GM12874 (cell line): ENCODE results near the gene AP4E1.

Source experiments
- CTCF ChIP-seq: IDR thresholded peaks from 2 replicates; pipeline ENCODE4 v1.5.1; 2011; ENCODE audit warnings: low read depth, mild to moderate bottlenecking, control low read depth, low read length, moderate library complexity; ENCODE audit not compliant: insufficient read depth

The AP4E1 gene

GRCh38 chr15:51038974-51039319 lies 130.5 kb downstream of the AP4E1 start:
- no peak for TF ChIP-seq CTCF

GRCh38 chr15:51044037-51044727 lies 135.7 kb downstream of the AP4E1 start:
- no peak for TF ChIP-seq CTCF

GRCh38 chr15:51046016-51046415 lies 137.5 kb downstream of the AP4E1 start:
- TF ChIP-seq CTCF = no peak

- TF ChIP-seq CTCF = no peak
Measured at GRCh38 chr15:51046799-51047449, 138.4 kb downstream of the AP4E1 start.

DNA sequence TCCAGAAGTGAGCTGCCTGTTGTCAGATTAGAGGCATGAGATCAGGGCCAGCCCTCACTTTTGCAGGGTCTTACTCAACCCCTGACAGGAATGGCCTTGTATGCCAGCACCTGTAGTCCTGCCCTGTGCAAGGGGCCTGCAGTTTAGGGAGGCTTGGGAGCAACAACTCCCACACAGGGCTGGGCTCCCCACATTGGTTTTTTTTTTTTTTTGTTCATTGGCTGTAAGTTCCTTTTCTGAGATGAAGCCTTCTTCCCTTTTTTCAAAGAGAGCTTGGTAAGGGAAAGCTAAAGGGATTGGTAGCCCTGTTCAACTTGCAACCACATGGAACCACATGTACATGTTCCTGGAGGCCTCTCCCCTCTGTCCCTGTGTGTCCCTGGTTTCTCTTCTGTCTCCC lies 139.8 kb downstream of the AP4E1 start:
- no peak for TF ChIP-seq CTCF

DNA sequence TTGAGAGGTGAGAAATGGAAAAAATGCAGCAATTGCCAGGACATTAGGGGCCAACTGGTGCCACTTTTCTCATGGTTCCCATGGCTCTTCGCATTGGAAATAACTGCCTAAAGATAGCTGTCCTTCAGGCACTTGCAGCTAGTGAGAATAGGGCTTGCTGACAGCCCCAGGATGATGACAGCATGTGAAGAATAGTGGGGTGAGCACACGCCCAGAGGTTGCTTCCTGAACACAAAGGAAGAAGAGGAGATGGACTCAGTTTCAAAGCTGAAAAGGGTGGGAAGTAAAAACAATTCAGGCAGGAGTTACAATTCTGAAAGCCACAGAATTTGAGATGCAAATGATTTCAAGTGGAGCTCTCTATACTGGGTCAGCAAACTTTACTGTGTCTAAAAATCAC lies 140.6 kb downstream of the AP4E1 start:
- no peak for TF ChIP-seq CTCF

DNA sequence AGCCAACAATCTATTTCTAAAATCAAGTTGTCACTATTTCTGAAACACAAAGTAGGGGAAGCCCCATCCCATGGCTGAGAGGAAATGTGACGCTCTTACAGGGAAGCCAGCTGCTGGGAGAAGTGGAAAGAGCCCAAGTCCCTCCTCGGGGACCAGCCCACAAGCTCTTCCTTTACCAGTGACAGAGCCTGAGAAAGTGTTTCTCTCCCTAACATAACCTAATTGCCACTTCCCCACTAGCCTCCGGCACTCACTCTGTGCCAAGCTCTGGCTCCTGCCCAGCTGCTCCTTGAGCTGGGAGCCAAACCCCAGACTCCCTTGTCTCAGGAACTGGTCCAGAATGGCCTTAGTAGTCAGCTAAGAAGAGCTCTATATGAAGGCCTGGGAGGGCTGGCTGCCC lies 143.3 kb downstream of the AP4E1 start:
- no peak for TF ChIP-seq CTCF
